Heart right ventricle (tissue), 16 donors: ENCODE results near the gene YIF1B. TPM values are rescaled to one million over a fixed set of nuclear protein-coding genes. Genes with fewer than 3 reads are reported as not detected.

Experiments used
- ATAC-seq, 8 donors: fragments of 200-7000 bp; cut with Tn5 transposase; one replicate each; pipeline ENCODE4 v1.9.1; 2020; ENCODE audit warnings: mild to moderate bottlenecking in 8 of 8, moderate library complexity in 8 of 8, moderate number of reproducible peaks in 1 of 8
- DNase-seq, 2 donors: peaks; one replicate each; pipeline ENCODE4 v3.0.0-alpha.2; 2020
- H3K27ac ChIP-seq, 10 donors: fragments of 200-600 bp; sonication (generic) in 2 of 10; one replicate each; pipeline versions ENCODE4 v1.5.0 to v1.8.0; 2020 to 2022; ENCODE audit warnings: mild to moderate bottlenecking in 3 of 10
- H3K27me3 ChIP-seq, 7 donors: fragments of 200-600 bp; one replicate each; pipeline ENCODE4 v1.8.0; 2021 to 2022; ENCODE audit warnings: mild to moderate bottlenecking in 2 of 7
- H3K36me3 ChIP-seq, 9 donors: fragments of 200-600 bp; sonication (generic) in 1 of 9; one replicate each; pipeline versions ENCODE4 v1.5.0 to v1.8.0; 2020 to 2022; ENCODE audit warnings: mild to moderate bottlenecking in 2 of 9
- H3K4me1 ChIP-seq, 9 donors: fragments of 200-600 bp; sonication (generic) in 1 of 9; one replicate each; pipeline versions ENCODE4 v1.5.0 to v1.8.0; 2020 to 2022; ENCODE audit warnings: mild to moderate bottlenecking in 4 of 9
- H3K4me3 ChIP-seq, 10 donors: fragments of 200-600 bp; sonication (generic) in 2 of 10; one replicate each; pipeline versions ENCODE4 v1.5.0 to v1.8.0; 2020 to 2022; ENCODE audit warnings: mild to moderate bottlenecking in 7 of 10, moderate library complexity in 2 of 10
- H3K9me3 ChIP-seq, 11 donors: fragments of 200-600 bp in 10 of 11; sonication (generic) in 2 of 11; one replicate each; pipeline versions ENCODE4 v1.5.0 to v1.8.0; 2013 to 2022; ENCODE audit warnings: mild to moderate bottlenecking in 2 of 11, control low read depth in 1 of 11, moderate library complexity in 1 of 11
- CTCF ChIP-seq, 9 donors: fragments of 200-600 bp; sonication (generic) in 2 of 9; IDR thresholded peaks; one replicate each; pipeline versions ENCODE4 v1.5.0 to v1.8.0; 2021 to 2022; ENCODE audit warnings: antibody characterized with exemption in 9 of 9, mild to moderate bottlenecking in 5 of 9, moderate library complexity in 1 of 9
- WGBS, 2 donors: extraction: QIAGEN DNeasy Blood & Tissue Kit; methylation state at CpG; one replicate each; pipeline ENCODE4 v1.1.7; 2013; ENCODE audit warnings: inconsistent platforms in 1 of 2; 5-methylcytosine and 5-hydroxymethylcytosine counted together
- intact Hi-C, 10 donors: fragments of 100-400 bp; cut with DNase I; formaldehyde crosslinking; loops; one replicate each; pipeline versions ENCODE4 v1.11.1 to v1.14.2; 2022
- polyA plus RNA-seq, 2 donors: library from polyadenylated mRNA; stranded (reverse); fragments of 200-250 nt; gene quantifications; one replicate each; pipeline ENCODE4 v1.2.3, GENCODE V29; 2013
- total RNA-seq, 10 donors: library from RNA; stranded (reverse); fragmentation: NEBNext Ultra II Directional in 3 of 10; extraction: Animal tissue kit (Norgen Biotek cat#: 25700) in 3 of 10; gene quantifications; one replicate each; pipeline versions ENCODE4 v1.2.1 to v1.2.4, GENCODE V29; 2021 to 2023
- donor health status: Arrhythmogenic right ventricular cardiomyopathy.
- donor health status: ischemic (EF 13 %, LVEDD 7.1; RV severe dilation, severe dysfunction).
- donor health status: healthy with polysubstance abuse.
- donor health status: DM: no; HTN: yes; CAD: no.
- donor health status: DM: no; HTN: no; CAD: no.
- donor health status: ischemic (EF 25% LVEDD 6.9; RV normal size, moderate dysfunction).
- donor health status: ischemic (EF 25% LVEDD 5.7; RV mildly dilated, moderate dysfunction).
- donor health status: healthy.
- donor health status: DM: yes; HTN: yes; CAD: no.
- donor health status: Ischemic cardiomyopathy.
- donor health status: ischemic (EF 35%, LVEDD 5.7; RV mildly dilated, moderate dysfunction).
- donor health status: nonischemic (EF 11% LVEDD 7.7; RV severe dilation, severe dysfunction).
- donor health status: DM: yes; HTN: yes; CAD: no.
- donor health status: PGD.
- donor health status: ischemic (EF 29% LVEDD 5.4; RV normal size, mild dysfunction).
- donor health status: nonischemic (EF 23%, LVEDD 6.1; RV moderate dilation, normal function).

Gene YIF1B
- total and polyA plus RNA-seq, 12 donors: 24.3 to 115 (median 30.8) TPM

- H3K27ac ChIP-seq: peak overlapping the region in 9 of 10 donors; percentile 15 to 92 (median 84)
- peak in 1 of 8 donors; percentile 53 for ATAC-seq
- no peak overlapping the region for H3K4me3 ChIP-seq
- H3K4me1 ChIP-seq: peaks cover 9 to 73% (median 47%) of the 10 kb centered on the region in 9 donors
- whole genome bisulfite sequencing, 2 donors: 51 to 56% methylated on average over 17 of the region's 17 CpGs
- intact Hi-C loops: loop anchor here in 1 of 10 donors (5.0 kb wide), 1 partner anchor 37 kb away; the partner anchor contains the start of genes KCNK6 and YIF1B
- no peaks in the 10 kb centered on the region for H3K27me3 ChIP-seq
- DNase-seq: no peak
- H3K36me3 ChIP-seq: no peaks in the 10 kb centered on the region
- TF ChIP-seq CTCF (IDR thresholded peaks at IDR 0.05): no peak
- H3K9me3 ChIP-seq: no peaks in the 10 kb centered on the region
Measured at GRCh38 chr19:38280030-38280921, 35.5 kb downstream of the YIF1B start.

GRCh38 chr19:38278751-38279150, 37.0 kb downstream of the YIF1B start:
- no peak for TF ChIP-seq CTCF (IDR thresholded peaks at IDR 0.05)
- intact Hi-C loops: loop anchor here in 4 of 10 donors (1.0 to 5.0 kb wide), 3 partner anchors 37 to 44 kb away; partner anchors contain the start of genes YIF1B (in 3 of the 4) and KCNK6 (in 2 of the 4)
- DNase-seq (no peak), ATAC-seq (no peak)
- no peaks in the 10 kb centered on the region for H3K36me3 ChIP-seq
- WGBS, 2 donors: 31 to 34% methylated on average over 2 of the region's 2 CpGs
- peak overlapping the region in 1 of 10 donors; percentile 16 for H3K4me3 ChIP-seq
- H3K27me3 ChIP-seq: no peaks in the 10 kb centered on the region
- H3K27ac ChIP-seq: peak overlapping the region; percentile 64 to 92 (median 84)
- H3K4me1 ChIP-seq: peaks cover 12 to 87% (median 59%) of the 10 kb centered on the region in 9 donors
- no peaks in the 10 kb centered on the region for H3K9me3 ChIP-seq

GRCh38 chr19:38277969-38278680, 37.6 kb downstream of the YIF1B start:
- 28 to 30% methylated on average over 9 of the region's 9 CpGs for WGBS, 2 donors
- Histone ChIP-seq H3K4me1 (peaks cover 12 to 87% (median 59%) of the 10 kb centered on the region in 9 donors), H3K36me3 (no peaks in the 10 kb centered on the region), H3K27ac (peak overlapping the region; percentile 64 to 92 (median 84)), H3K27me3 (no peaks in the 10 kb centered on the region), H3K9me3 (no peaks in the 10 kb centered on the region), H3K4me3 (peak overlapping the region in 3 of 10 donors; percentile 13 to 16 (median 16))
- TF ChIP-seq CTCF (IDR thresholded peaks at IDR 0.05): no peak
- intact Hi-C loops: loop anchor here in 4 of 10 donors (1.0 to 5.0 kb wide), 3 partner anchors 37 to 44 kb away; partner anchors contain the start of genes YIF1B (in 3 of the 4) and KCNK6 (in 2 of the 4)
- DNase-seq (peak; percentile 61 to 85), ATAC-seq (peak; percentile 88 to 95 (median 94))

- 23 to 24% methylated on average over 5 of the region's 5 CpGs for WGBS, 2 donors
- ATAC-seq (no peak), DNase-seq (no peak)
- TF ChIP-seq CTCF (IDR thresholded peaks at IDR 0.05): no peak
- H3K9me3 ChIP-seq: no peaks in the 10 kb centered on the region
- peak overlapping the region; percentile 61 to 92 (median 84) for H3K27ac ChIP-seq
- peak overlapping the region in 3 of 10 donors; percentile 13 to 16 (median 16) for H3K4me3 ChIP-seq
- H3K27me3 ChIP-seq: no peaks in the 10 kb centered on the region
- no peaks in the 10 kb centered on the region for H3K36me3 ChIP-seq
- H3K4me1 ChIP-seq: peaks cover 12 to 82% (median 56%) of the 10 kb centered on the region in 9 donors
- intact Hi-C loops: loop anchor here in 3 of 10 donors (5.0 kb wide), 2 partner anchors 40 to 45 kb away; partner anchors contain the start of genes KCNK6 (in 2 of the 3) and YIF1B (in 2 of the 3)
Measured at GRCh38 chr19:38277549-38277948, 38.2 kb downstream of the YIF1B start.
